Activated CD8-positive, alpha-beta T cell treated with anti-CD3 and anti-CD28 coated beads, Interleukin-2, amount 10 ng/mL, durations not matched to agents 7 days and 5 days (primary cell): ENCODE results near the gene ELOVL7. TPM values are rescaled to one million over a fixed set of nuclear protein-coding genes. Genes with fewer than 3 reads are reported as not detected.
"Not testable (repeated sequence)": the region's sequence is repeated elsewhere in the genome, so short reads cannot be mapped to it uniquely, and the experiment has no call there.

ENCODE experiments used
- ATAC-seq: fragments of 150-1000 bp; cut with Tn5 transposase; one replicate; pipeline ENCODE4 v1.10.0; 2021; ENCODE audit warnings: moderate library complexity
- CTCF ChIA-PET: fragments of 350-600 bp; sonication (Branson Sonifier 250); formaldehyde crosslinking; loops from one replicate; lab custom pipeline; 2021; ENCODE audit warnings: antibody characterized with exemption; lab: Charles Lee
- POLR2A ChIA-PET: fragments of 350-600 bp; sonication (Branson Sonifier 250); formaldehyde crosslinking; loops from one replicate; lab custom pipeline; 2021; ENCODE audit warnings: antibody characterized with exemption; lab: Charles Lee
- DNase-seq: peaks from one replicate; pipeline ENCODE4 v3.0.0-alpha.2; 2020
- H3K27ac Mint-ChIP-seq: one replicate; pipeline ENCODE4 v1.8.0; 2021; ENCODE audit warnings: mild to moderate bottlenecking, mixed read lengths
- H3K27me3 Mint-ChIP-seq: one replicate; pipeline ENCODE4 v1.8.0; 2021; ENCODE audit warnings: low read depth, mixed read lengths
- H3K36me3 Mint-ChIP-seq: one replicate; pipeline ENCODE4 v1.8.0; 2021; ENCODE audit warnings: low read depth, mixed read lengths
- H3K4me1 Mint-ChIP-seq: one replicate; pipeline ENCODE4 v1.8.0; 2021; ENCODE audit warnings: low read depth, mixed read lengths
- H3K4me3 Mint-ChIP-seq: one replicate; pipeline ENCODE4 v1.8.0; 2021; ENCODE audit warnings: mild to moderate bottlenecking, mixed read lengths
- H3K9me3 Mint-ChIP-seq: one replicate; pipeline ENCODE4 v1.8.0; 2022; ENCODE audit warnings: mixed read lengths; ENCODE audit not compliant: insufficient read depth
- total RNA-seq, 2 experiments: library from RNA; stranded (reverse); gene quantifications; one replicate each; pipeline ENCODE4 v1.2.3, GENCODE V29; 2021

Gene ELOVL7
- total RNA-seq, 2 experiments from 2014 or later = 0.26 to 0.34 TPM

DNA sequence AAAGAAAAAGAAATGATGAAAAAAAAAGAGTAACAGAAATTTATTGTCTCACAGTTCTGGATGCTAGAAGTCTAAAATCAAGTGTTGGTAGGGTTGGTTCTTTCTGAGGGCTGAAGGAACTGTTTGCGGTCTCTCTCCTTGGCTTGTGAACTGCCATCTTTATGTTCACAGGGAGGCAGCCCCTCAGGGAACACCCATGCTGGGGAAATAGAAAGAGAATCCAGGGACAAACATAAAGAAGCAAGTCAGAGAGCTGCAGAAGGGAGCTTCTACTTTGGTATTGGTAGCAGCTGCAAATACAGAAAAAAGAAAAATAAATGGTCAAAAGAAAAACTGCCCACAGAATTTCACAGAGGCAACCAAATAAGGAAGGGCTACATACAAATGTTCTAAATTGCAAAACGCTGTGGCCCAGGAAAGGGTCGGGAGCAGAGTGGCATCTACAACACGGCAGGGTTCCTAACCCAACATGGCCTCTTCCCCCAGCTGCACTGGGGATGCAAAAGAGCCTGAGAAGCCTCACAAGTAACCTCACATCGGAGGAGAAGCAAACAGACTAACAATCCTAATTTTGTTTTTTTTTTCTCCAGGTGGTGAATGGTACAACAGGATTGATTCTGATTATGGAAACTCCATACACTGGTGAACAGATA is 37.4 kb downstream of the ELOVL7 start:
- no peak overlapping the region for H3K4me3 Mint-ChIP-seq
- H3K27me3 Mint-ChIP-seq = peaks cover 8% of the 10 kb centered on the region
- H3K4me1 Mint-ChIP-seq = no peaks in the 10 kb centered on the region
- no peak overlapping the region for H3K27ac Mint-ChIP-seq
- POLR2A ChIA-PET = no interaction called here
- no peak for ATAC-seq
- H3K9me3 Mint-ChIP-seq = no peaks in the 10 kb centered on the region
- no peak for DNase-seq
- no peaks in the 10 kb centered on the region for H3K36me3 Mint-ChIP-seq
- CTCF ChIA-PET = no interaction called here

DNA sequence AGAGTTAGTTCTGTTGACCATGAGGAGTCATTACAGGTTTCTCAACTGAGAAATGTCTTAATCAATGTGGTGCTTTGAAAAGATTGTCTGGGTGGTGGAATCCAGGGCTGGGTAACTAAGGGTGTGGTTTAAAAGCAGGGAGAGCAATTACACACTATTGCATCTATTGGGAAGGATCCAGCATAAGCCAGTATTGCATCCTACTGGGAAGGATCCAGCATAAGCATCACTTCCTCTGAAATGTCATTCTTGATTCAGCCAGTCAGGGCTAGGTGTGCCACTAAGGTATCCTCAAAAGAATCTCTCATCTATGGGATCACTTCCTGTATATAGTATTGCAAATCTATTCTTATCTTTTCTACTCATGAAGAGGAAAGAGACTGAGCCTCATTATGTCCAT is 38.6 kb downstream of the ELOVL7 start:
- no peak for ATAC-seq
- Mint-ChIP-seq H3K27me3 (peaks cover 7% of the 10 kb centered on the region), H3K27ac (no peak overlapping the region), H3K4me1 (no peaks in the 10 kb centered on the region), H3K9me3 (no peaks in the 10 kb centered on the region), H3K4me3 (no peak overlapping the region), H3K36me3 (no peaks in the 10 kb centered on the region)
- DNase-seq = no peak
- ChIA-PET CTCF (no interaction called here), POLR2A (no interaction called here)

DNA sequence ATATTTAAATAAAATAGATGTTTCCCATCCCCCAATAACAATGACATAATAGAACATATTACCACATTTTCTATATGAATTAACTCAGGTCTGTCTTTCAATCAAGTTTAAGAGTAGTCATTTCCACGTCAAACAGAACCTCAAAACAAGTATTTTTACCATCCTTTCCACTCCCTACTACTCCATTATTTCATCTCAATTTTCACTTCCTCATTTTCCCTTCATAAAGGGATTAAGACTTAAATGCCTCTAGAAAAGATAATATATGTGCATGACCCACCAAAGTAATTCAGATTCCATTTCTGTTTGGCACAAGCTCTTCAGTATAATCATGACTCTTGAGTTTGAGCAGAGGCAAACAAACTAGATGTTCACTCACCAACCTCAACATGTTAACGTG is 40.4 kb downstream of the ELOVL7 start:
- no peaks in the 10 kb centered on the region for H3K4me1 Mint-ChIP-seq
- H3K4me3 Mint-ChIP-seq = no peak overlapping the region
- POLR2A ChIA-PET = no interaction called here
- no peak for ATAC-seq
- peaks cover 5% of the 10 kb centered on the region for H3K27me3 Mint-ChIP-seq
- CTCF ChIA-PET = no interaction called here
- H3K36me3 Mint-ChIP-seq = no peaks in the 10 kb centered on the region
- H3K27ac Mint-ChIP-seq = no peak overlapping the region
- H3K9me3 Mint-ChIP-seq = no peaks in the 10 kb centered on the region
- no peak for DNase-seq

DNA sequence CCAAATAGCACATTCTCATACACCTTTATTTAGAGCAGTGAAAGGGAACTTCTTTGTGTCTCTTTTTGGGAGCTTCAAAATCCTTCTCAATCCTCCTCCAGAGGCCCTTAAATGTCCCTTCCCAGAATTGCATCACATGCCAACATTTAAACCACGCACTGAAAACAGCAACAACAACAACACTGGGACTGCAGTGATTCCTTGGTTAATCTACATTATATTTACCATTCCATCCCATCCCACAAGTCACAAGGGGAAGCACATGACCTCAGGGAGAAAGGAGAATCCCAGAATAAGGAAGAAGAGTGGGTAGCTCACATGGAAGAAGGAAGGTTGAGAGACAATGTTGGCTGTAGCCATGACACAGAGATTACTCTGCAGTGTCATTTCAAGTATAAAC is 41.1 kb downstream of the ELOVL7 start:
- Mint-ChIP-seq H3K36me3 (no peaks in the 10 kb centered on the region), H3K27ac (no peak overlapping the region), H3K27me3 (peaks cover 5% of the 10 kb centered on the region), H3K4me3 (no peak overlapping the region), H3K4me1 (no peaks in the 10 kb centered on the region), H3K9me3 (no peaks in the 10 kb centered on the region)
- ChIA-PET CTCF (no interaction called here), POLR2A (no interaction called here)
- ATAC-seq (no peak), DNase-seq (no peak)

DNA sequence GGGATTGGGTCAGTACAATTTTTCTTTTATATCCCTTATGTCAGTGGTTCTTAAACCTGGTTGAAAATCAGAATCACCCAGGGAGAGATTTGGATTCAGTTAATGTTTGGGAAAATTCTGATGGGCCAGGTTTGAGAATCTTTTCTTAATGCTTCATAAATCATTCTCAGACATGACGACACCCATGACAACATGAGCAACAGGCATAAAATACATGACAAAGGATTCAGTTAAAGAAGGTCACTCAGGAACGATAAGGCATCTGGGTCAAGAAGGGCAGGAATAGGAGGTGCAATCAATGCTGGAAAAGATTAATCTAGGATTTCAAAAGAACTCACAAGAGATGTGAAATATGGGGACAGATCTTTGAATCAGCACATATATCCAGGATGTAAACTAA is 41.8 kb downstream of the ELOVL7 start:
- ATAC-seq (no peak), DNase-seq (no peak)
- ChIA-PET POLR2A (no interaction called here), CTCF (no interaction called here)
- H3K27ac Mint-ChIP-seq = no peak overlapping the region
- no peaks in the 10 kb centered on the region for H3K36me3 Mint-ChIP-seq
- no peaks in the 10 kb centered on the region for H3K9me3 Mint-ChIP-seq
- H3K4me3 Mint-ChIP-seq = no peak overlapping the region
- H3K27me3 Mint-ChIP-seq = peaks cover 5% of the 10 kb centered on the region
- no peaks in the 10 kb centered on the region for H3K4me1 Mint-ChIP-seq

DNA sequence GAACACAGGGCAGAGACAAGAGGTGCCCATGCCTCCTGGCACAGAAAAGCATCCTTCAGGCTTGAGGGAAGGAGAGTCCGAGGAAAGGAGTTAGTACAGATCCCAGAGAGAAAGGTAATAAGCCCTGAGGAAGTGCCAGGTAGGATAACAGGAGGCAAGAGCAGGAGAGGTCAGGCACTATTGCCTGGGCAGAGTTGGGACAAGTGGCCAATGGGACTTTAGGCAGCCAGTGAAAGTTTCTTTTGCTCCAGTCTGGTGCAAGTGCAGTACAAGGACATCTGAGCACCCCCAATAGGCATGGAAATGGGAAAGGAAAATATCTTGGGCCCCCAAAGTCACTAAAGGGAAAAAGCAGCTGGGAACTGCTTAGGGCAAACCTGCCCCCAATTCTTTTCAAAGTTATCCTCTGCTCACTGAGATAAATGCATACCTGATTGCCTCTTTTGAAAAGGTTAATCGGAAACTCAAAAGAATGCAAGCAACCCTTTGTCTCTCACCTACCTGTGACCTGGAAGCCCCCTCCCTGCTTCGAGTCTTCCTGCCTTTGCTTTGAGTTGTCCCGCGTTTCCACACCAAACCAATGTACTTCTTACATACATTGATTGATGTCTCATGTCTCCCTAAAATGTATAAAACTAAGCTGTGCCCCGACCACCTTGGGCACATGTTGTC is 46.5 kb downstream of the ELOVL7 start:
- Mint-ChIP-seq H3K27me3 (peaks cover 3% of the 10 kb centered on the region), H3K4me3 (no peak overlapping the region), H3K36me3 (no peaks in the 10 kb centered on the region), H3K9me3 (no peaks in the 10 kb centered on the region), H3K4me1 (no peaks in the 10 kb centered on the region), H3K27ac (no peak overlapping the region)
- CTCF ChIA-PET = no interaction called here
- DNase-seq (no peak), ATAC-seq (no peak)
- POLR2A ChIA-PET = no interaction called here

DNA sequence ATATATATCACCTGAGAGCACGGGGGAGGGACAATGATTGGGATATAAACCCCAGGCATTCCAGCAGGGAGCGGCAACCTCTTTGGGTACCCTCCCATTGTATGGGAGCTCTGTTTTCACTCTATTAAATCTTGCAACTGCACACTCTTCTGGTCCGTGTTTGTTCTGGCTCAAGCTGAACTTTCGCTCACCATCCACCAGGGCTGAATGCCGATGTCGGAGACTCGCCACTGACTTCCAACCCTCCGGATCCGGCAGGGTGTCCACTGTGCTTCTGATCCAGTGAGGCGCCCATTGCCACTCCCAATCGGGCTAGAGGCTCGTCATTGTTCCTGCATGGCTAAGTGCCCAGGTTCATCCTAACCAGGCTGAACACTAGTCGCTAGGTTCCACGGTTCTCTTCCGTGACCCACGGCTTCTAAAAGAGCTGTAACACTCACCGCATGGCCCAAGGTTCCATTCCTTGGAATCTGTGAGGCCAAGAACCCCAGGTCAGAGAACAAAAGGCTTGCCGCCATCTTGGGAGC is 48.6 kb downstream of the ELOVL7 start:
- CTCF ChIA-PET, H3K4me3 Mint-ChIP-seq, H3K27ac Mint-ChIP-seq, ATAC-seq, H3K9me3 Mint-ChIP-seq, POLR2A ChIA-PET, DNase-seq, H3K36me3 Mint-ChIP-seq, H3K4me1 Mint-ChIP-seq, H3K27me3 Mint-ChIP-seq: not testable (repeated sequence)

DNA sequence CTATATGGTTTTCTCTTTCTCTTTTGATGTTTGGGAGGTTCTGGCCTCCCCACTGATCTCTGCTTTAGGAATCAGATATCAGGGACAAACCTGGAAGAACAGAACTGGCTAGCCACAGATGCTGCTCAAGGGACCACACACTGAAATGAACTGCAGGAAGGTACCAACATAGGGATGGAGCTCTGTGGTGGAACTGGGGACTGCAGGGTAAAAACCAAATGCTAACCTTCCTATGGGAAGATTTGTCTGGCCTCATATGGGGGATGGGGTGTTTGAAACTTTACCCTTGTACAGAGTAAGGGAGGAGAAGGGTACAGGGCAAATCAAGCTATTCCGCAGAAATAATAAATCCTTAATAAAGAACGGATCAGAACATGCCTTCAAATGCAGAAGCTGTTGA is 49.4 kb downstream of the ELOVL7 start:
- peaks cover 3% of the 10 kb centered on the region for H3K27me3 Mint-ChIP-seq
- ATAC-seq (no peak), DNase-seq (no peak)
- H3K9me3 Mint-ChIP-seq = no peaks in the 10 kb centered on the region
- CTCF ChIA-PET = no interaction called here
- no peak overlapping the region for H3K4me3 Mint-ChIP-seq
- H3K4me1 Mint-ChIP-seq = no peaks in the 10 kb centered on the region
- POLR2A ChIA-PET = no interaction called here
- H3K27ac Mint-ChIP-seq = no peak overlapping the region
- no peaks in the 10 kb centered on the region for H3K36me3 Mint-ChIP-seq

DNA sequence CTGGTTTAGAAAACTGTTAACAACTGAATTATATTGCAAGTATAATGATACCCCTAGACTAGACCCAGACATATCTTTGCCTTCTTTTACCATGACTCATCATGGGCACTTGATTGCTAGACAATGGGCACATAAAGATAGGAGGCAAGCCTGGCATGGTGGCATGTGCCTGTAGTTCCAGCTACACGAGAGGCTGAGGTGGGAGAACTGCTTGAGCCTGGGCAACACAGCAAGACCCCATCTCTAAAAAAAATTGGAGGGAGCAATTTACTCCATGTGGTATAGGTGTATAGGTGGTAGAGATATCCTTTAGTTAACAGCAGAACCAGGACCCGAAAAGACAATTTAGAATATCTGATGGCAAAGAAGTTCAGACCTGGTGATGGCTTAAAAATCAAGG is 51.6 kb downstream of the ELOVL7 start:
- ChIA-PET POLR2A (no interaction called here), CTCF (no interaction called here)
- no peak for DNase-seq
- H3K27me3 Mint-ChIP-seq = peaks cover 5% of the 10 kb centered on the region
- no peaks in the 10 kb centered on the region for H3K9me3 Mint-ChIP-seq
- ATAC-seq = no peak
- H3K4me1 Mint-ChIP-seq = no peaks in the 10 kb centered on the region
- H3K27ac Mint-ChIP-seq = no peak overlapping the region
- H3K4me3 Mint-ChIP-seq = no peak overlapping the region
- no peaks in the 10 kb centered on the region for H3K36me3 Mint-ChIP-seq

DNA sequence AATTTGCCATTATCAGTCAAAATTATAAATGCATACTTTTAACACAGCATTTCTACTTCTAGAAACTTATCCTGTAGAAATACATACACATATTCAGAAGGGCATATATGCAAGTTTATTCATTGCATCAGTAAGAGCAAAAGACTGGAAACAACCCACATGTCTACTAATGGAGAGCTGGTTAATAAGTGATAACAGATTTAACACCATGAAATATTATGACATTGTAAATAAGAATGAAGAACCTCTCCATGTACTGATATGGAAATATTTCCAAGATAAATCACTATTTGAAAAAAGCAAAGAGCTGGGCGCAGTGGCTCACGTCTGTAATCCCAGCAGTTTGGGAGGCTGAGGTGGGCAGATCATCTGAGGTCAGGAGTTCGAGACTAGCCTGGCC is 54.5 kb downstream of the ELOVL7 start:
- H3K27me3 Mint-ChIP-seq = peaks cover 7% of the 10 kb centered on the region
- no peaks in the 10 kb centered on the region for H3K36me3 Mint-ChIP-seq
- no peaks in the 10 kb centered on the region for H3K4me1 Mint-ChIP-seq
- DNase-seq (no peak), ATAC-seq (no peak)
- no peak overlapping the region for H3K4me3 Mint-ChIP-seq
- POLR2A ChIA-PET = no interaction called here
- no peaks in the 10 kb centered on the region for H3K9me3 Mint-ChIP-seq
- CTCF ChIA-PET = no interaction called here
- H3K27ac Mint-ChIP-seq = no peak overlapping the region

DNA sequence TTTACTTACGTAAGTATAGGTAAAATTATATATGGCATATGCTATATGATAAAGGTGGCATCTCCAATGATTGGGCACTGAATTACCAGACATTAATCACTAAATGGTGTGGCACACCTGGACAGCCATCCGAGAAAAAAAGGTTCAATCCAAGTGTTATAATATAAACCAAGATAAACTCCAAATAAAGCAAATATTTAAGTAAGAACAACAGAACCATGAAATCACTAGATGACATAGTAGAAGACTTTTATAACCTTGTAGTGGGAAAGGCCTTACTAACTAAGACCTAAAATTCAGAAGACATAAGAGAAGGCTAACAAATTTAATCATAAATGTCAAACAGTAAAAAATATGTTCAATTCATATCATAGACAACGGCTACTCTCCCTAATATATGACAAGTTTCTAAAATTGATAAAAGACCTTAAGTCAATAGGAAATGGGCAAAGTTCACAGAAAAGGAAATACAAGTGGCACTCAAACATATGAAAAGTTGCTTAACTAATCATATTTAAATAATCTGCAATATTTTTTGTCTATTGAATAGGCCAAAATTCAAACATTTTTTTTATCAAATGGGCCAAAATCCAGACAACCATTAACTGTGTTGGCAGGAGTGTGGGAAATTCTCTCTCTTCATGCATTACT is 55.1 kb downstream of the ELOVL7 start:
- Mint-ChIP-seq H3K4me1 (no peaks in the 10 kb centered on the region), H3K27ac (no peak overlapping the region), H3K4me3 (no peak overlapping the region), H3K9me3 (no peaks in the 10 kb centered on the region), H3K36me3 (no peaks in the 10 kb centered on the region), H3K27me3 (peaks cover 7% of the 10 kb centered on the region)
- ATAC-seq = no peak
- ChIA-PET CTCF (no interaction called here), POLR2A (no interaction called here)
- DNase-seq = no peak

DNA sequence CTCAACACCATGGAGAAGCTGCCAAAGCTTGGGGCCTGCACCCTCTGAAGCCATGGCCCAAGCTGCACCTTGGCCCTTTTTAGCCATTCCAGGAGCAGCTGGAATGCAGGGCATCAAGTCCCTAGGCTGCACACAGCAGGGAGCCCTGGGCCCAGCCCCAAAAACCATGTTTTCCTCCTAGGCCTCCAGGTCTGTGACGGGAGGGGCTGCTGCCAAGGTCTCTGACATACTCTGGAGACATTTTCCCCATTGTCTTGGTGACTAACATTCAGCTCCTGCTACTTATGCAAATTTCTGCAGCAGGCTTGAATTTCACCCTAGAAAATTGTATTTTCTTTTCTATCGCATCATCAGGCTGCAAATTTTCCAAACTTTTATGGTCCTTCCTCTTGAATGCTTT is 64.6 kb downstream of the ELOVL7 start:
- DNase-seq (no peak), ATAC-seq (no peak)
- Mint-ChIP-seq H3K4me1 (no peaks in the 10 kb centered on the region), H3K27me3 (peaks cover 3% of the 10 kb centered on the region), H3K27ac (no peak overlapping the region), H3K36me3 (no peaks in the 10 kb centered on the region), H3K4me3 (no peak overlapping the region), H3K9me3 (no peaks in the 10 kb centered on the region)
- CTCF ChIA-PET = no interaction called here
- POLR2A ChIA-PET = no interaction called here
